HG03095 (cell line): ENCODE measurements around the gene CCDC85A.

Source experiments
- ATAC-seq: cut with Tn5 transposase; IDR thresholded peaks from one replicate; pipeline ENCODE4 v1.9.1; 2021; ENCODE audit warnings: moderate library complexity; ENCODE audit not compliant: unreplicated experiment

Gene CCDC85A

DNA sequence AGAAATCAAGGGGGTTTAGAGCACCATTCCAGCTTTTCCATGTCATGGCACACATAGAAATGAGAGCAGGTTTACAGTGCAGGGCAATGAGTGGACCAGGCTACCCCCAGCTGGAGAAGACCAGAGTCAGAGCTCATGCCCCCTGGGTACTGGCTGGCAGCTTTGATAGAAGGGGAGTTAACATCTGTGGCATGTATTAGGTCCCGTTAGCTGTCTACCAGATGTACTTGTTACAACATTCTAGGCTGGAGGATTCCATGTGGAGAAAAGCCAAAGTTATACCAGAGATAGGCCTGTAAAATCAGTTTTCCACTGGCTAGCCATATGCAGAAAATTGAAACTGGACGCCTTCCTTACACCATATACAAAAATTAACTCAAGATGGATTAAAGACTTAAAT is 109.2 kb downstream of the CCDC85A start:
- ATAC-seq: no peak

GRCh38 chr2:56295666-56296065 is 111.9 kb downstream of the CCDC85A start:
- ATAC-seq: no peak

DNA sequence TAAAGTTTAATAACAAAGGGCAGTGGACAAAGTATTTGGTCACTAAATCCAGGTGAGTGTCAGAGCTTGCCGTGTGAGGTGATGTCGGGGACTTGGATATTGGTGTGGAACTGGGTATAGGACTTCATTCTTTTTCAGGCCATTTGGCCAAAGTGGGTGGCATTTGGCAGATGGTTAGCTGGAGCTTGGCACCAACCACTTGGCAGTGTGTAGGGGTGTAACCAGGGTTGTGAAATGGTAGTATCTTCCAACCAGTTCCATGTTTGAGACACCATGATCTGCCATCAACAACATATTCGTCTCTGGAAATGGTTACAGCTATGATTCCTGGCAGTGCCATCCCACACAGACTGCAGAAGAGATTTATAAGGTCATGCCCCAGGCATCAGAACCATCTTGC is 113.9 kb downstream of the CCDC85A start:
- no peak for ATAC-seq

GRCh38 chr2:56299171-56299691 is 115.4 kb downstream of the CCDC85A start:
- ATAC-seq: no peak

GRCh38 chr2:56309626-56310170 is 125.9 kb downstream of the CCDC85A start:
- ATAC-seq: no peak

- ATAC-seq: no peak
These were observed 129.7 kb downstream of the CCDC85A start for GRCh38 chr2:56313500-56313921.

DNA sequence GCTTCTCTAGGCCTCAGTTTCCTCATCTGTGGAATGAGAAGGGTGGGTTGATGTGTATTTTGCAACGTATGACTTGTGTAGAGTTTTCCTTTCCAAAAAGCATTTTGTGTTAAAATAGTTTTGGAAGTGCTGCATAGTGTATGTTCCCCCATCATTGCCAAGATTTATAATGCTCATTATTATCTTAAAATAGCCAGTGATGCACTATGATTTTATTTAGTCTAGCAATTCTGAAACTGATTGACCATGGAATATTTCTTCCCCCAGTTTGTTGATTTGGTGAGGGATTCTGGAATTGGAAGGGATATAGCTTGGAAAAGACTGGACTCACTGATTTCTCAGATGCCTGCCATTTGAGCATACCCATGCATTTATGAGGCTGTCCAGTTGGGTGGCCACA is 130.6 kb downstream of the CCDC85A start:
- ATAC-seq: no peak

- no peak for ATAC-seq
These were observed 131.0 kb downstream of the CCDC85A start for GRCh38 chr2:56314796-56315195.

DNA sequence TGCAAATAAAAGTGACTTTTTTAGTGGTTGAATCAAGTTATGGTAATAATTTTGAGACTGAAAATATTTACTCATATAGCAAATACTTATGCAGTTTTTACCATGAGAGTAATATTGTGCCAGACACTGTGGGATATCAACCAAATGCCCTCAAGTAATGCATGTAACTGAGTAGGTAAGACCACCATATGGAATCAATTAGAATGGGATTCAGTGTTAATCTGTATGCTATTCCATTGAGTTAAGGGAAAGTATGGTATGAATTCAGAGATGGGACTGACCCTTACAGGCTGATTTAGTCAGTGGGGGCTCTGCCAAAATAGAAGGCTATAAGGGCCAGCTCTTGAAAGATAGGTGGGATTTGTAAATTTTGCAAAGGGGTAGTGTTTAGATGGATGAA is 131.6 kb downstream of the CCDC85A start:
- ATAC-seq: no peak

GRCh38 chr2:56316011-56316410 is 132.2 kb downstream of the CCDC85A start:
- no peak for ATAC-seq

GRCh38 chr2:56318147-56318546 is 134.4 kb downstream of the CCDC85A start:
- ATAC-seq: no peak

DNA sequence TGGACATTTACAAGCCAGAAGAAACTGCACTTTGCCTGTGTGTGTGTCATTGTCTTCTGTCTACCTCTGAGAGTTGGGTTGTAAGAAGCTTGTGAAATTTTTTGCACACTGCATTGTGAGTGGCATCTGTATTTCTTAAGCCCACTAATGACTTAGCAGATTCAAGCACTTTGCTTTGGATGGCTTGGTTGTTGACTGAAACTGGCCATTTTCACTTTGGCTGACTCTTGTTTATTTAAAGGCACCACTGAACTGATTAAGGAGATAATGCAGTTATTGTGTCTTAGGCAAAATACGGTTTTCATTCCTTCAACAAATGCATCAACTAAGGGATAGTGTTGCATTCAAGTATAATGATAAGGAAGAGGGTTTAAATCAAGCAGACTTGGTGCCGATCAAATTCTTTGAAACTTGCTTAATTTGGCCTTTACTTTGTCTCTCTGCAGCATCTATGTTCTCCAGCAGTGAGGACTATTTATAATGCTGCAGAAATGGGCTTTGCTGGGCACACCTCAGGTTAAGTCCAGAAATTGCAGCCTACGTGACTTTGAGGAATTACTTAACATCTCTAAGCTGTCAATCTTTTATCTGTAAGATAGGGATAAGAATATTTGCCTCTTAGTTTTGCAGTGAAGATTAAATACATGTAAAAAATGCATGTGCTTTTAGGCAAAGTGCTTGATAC is 142.0 kb downstream of the CCDC85A start:
- ATAC-seq: no peak

DNA sequence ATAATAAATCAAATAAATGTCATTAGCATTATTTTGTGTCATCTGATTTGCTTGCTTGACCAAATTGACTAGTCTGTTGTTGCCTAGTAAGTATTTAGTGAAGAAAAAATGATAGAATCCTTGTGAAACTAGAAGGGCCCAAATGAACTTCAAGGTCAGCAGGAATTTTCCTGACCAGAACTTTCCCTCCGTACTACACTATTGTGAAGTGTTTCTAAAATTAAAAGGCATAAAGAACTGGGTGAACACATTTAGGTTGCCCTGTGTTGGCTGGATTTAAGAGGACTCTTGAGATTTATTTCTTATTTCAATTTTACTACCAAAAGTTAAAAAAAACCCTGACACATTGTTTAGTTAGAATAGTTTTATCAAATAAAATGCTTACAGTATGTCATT is 142.6 kb downstream of the CCDC85A start:
- ATAC-seq: no peak

DNA sequence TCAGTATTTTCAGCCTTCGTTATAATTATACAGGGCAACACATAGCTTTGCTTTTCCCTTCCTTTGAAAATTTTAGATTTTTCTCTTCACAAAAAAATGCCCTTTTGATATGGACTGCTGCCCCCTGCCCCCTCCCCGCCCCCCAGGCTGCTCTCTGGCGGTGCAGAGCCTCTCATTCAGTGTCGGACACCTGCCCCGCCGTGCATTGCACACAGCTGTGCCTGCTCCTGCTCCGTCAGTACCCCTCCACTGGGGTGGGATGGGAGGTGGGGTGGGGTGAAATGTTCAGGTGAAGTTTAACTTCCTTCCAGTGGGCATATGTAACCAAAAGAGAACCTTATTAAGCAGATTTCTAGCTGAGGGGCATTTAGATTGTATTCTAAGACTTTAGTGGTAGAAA is 148.0 kb downstream of the CCDC85A start:
- no peak for ATAC-seq

DNA sequence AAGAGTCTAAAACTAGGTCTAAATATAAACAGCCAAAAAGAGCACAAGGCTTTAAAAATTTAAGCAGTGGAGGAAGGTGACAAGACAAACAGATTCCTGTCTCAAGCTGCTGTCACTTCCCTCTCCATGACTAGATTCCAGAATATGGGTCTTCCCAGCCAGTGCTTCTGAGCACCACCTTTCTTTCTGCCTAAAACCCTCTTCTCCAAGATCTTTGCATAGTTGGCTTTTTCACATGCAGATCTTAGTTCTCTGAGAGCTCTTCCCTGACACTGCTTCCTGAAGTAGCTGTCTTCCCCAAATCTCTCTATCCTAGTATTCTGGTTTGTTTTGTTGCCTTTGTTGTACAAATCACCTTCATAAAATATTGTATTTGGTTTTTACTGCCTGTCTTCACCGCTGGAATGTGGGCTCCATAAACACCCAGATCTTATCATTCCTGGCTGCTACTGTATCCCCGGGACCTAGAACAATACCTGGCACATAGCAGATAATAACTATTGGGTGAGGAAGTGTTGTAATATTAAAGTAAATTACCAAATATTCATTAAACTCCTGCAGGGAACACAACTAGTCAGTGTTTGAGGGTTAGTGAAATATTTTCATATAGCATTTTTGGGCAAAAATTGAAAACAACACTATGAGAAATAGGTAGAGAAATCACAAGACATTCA is 150.2 kb downstream of the CCDC85A start:
- ATAC-seq: no peak

- ATAC-seq: no peak
These were observed 150.8 kb downstream of the CCDC85A start for GRCh38 chr2:56334622-56335021.

GRCh38 chr2:56335101-56335500 is 151.3 kb downstream of the CCDC85A start:
- no peak for ATAC-seq

- ATAC-seq: no peak
These were observed 153.6 kb downstream of the CCDC85A start for GRCh38 chr2:56337342-56337741.

- no peak for ATAC-seq
These were observed 154.4 kb downstream of the CCDC85A start for GRCh38 chr2:56338232-56338631.

DNA sequence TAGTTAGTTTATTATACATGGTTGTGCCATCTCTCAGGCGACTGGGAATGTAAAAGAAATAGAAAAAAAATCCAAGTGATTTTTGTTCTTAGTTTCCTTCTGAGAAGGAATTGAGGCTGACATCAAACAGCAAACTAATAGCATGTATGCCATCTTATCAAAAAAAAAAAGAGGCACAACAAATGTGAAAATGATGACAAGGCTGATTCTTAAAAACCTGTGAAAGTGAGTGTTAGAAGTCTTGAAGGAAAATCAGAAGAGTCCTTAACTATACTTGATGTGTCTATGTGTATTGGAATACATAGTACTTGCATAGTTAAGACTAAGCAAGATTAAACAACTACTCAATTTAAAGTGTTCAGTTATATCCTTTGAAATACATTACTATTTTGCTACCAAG is 161.0 kb downstream of the CCDC85A start:
- no peak for ATAC-seq

DNA sequence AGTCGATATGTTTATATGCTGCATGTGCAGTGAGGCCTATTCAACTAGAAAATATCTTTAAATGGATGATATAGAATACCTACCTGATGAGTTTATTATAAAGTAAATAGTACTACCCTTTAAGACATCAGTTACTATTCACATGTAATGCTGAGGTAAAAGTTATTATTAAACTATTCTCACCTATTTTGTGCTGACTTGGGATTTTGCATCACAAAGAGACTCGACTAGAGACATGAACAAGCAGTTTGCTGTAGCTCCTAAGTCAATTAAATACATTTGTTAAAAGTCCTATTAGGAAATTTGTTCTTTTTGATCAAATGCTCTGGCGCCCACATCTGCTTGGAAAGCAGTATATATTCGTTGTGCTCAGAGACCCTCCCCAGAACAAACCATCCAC is 164.1 kb downstream of the CCDC85A start:
- ATAC-seq: no peak
